Ecto neural progenitor cell (in vitro differentiated cells): ENCODE data around the gene GRIA4.

Source experiments
- DNase-seq: peaks from one replicate; pipeline ENCODE4 v3.0.0-alpha.2; 2018; ENCODE audit warnings: low spot score

GRIA4 gene

GRCh38 chr11:105639527-105639926 lies 29.7 kb downstream of the GRIA4 start:
- no peak for DNase-seq

DNA sequence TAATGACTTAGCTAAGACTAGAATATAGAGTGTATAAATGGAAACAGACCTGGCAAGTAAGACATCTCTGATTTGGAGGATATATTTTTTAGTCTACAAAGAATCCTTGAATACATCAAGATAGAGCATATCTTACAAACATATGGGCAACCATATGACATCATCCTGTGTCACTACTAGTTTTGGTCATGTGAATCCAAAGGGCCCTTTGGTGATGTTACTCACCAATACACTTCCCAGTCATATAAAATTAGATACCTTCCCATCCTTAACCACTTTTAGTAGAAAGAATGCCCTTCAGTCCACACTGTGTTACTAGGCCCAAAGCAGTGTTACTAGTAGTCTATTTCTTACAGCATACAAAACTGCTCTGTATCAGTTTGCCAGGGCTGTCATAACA lies 31.6 kb downstream of the GRIA4 start:
- no peak for DNase-seq

GRCh38 chr11:105642870-105643269 lies 33.0 kb downstream of the GRIA4 start:
- no peak for DNase-seq

DNA sequence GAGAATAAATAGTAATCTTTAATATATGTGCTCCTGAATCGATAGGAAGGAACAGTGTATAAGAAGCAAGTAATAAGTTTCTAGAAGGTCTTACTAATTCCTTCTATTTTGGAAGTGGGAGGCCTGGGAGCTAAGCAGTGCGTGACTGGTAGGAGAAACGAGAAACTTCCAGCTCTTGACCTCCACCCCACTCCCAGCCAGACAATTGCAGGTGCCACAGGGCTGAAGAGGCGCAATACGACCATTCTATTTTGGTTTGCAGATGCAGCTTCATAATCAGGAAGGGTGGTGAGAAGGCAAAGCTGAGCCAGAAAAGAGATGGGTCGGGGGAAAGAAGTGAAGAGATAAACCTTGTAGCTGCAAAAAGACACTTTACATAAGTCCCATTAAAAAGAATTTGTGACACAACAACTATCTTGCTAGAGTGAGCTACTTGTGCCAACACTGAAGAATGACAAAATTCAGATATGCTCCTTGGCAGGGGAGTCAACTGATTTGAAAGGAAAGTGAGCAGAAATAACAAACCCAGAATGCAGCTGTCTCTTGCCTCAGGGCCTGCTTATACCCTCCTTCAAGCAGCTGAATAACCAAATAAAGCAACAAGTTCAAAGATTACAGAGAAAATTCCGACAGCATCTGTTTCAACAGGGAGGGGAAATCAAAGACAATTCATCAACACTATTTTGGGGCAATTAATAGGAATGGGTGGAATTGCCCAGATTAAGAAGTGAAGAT lies 35.1 kb downstream of the GRIA4 start:
- DNase-seq: no peak

DNA sequence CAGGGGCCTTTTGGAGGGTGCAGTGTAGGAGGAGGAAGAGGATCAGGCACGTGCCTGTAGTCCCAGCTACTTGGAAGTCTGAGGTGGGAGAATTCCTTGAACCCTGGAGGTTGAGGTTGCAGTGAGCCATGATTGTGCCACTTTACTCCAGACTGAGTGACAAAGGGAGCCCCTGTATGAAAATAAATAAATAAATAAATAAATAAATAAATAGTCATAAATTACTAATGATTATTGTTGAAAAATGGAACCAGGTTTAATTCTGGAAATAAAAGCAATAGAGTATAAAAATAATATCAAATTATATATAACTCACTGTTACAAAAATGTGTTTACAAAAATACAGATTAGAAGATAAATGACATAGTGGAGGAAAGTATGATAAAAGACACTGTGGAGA lies 37.9 kb downstream of the GRIA4 start:
- no peak for DNase-seq

- no peak for DNase-seq
These were observed 38.9 kb downstream of the GRIA4 start for GRCh38 chr11:105648762-105649161.

GRCh38 chr11:105665281-105665680 lies 55.4 kb downstream of the GRIA4 start:
- no peak for DNase-seq

- no peak for DNase-seq
These were observed 57.6 kb downstream of the GRIA4 start for GRCh38 chr11:105667441-105667840.

GRCh38 chr11:105670811-105671210 lies 60.9 kb downstream of the GRIA4 start:
- DNase-seq: no peak

GRCh38 chr11:105673089-105673488 lies 63.2 kb downstream of the GRIA4 start:
- peak; percentile 62 for DNase-seq

DNA sequence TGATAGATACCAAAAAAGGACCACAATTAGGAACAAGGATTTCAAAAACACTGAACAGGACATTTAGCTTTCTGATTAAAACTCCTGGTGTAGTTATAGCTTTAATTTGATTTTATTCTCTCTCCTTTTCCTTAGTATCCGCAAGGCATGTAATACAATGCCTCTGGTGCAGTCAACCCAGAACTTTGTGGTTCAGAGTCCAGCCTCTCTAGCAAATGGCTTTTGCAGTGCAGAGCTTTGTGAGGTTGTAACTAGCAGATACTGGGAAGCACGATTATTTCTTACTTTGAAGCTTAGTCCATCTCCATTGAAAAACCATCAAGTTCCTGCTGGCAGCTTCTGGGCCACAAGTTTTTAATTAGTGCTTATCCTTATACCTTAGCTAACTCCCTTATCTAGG lies 79.8 kb downstream of the GRIA4 start:
- no peak for DNase-seq

GRCh38 chr11:105690467-105690866 lies 80.6 kb downstream of the GRIA4 start:
- DNase-seq: no peak

DNA sequence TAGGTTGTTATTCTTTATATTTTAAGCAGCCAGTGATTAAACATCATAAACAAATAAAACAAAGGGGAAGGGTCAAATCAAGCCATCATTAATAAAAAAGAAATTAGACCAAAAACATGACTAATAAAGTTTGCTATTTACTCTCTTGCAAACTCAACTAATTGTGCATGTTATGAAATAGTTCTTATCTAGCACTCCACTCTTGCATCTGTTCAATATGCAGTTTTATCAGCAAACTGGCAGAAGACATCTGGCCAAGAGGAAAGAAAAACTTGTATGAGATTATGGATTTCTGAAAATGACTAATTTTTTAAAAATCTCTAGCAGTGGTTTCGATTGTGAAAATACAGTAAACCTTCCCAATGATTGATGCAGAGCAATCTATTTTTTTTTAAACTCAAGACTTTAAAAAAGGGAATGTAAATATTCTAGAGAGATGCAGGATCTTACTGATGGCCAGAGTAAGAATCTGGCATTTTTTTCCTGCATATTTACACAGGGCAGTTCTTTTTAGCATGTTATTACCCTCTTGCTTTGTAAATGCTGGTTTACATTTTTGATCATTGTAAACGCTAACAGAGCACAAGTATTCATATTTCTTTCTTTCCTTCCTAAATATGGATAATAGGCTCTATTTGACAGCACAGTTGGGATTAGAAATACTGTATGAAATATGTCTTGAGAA lies 83.3 kb downstream of the GRIA4 start:
- DNase-seq: no peak

GRCh38 chr11:105696000-105696399 lies 86.1 kb downstream of the GRIA4 start:
- DNase-seq: no peak

DNA sequence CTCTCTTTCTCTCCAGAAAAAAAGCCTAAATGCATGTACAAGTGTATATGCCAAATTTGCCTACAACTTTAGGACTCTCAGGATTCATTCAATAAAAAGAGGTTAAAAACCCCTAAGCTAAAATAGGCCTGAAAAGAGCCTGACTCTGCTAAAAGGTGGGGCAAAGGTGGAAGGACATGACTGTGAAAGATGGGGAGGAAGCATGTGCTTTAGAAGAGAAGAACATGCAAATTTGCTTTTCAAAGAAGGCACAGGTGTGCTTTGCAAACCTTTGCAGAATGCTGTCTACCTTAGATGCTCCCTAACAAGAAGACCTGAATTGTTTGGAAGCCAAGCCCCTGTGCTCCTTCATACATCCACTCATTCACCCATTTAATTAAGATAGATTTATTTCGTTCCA lies 87.4 kb downstream of the GRIA4 start:
- no peak for DNase-seq

DNA sequence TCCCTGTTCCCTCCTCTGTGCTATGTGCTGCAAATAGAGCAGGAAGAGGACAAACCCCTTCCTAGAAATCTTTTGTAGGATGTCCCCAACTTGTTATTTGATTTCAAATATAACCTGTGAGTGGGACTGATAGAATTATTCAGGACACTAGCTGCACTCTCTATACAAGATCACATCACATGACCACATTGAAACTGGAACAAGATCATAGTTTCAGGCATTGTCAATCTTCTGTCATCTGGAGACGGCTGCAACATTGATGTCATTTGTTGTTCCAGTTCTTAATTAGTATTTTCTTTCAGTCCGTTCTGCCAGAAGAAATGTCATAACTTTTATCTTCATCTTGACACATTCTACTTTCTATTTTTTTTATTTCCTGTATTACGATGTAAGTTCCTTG lies 89.3 kb downstream of the GRIA4 start:
- DNase-seq: no peak

DNA sequence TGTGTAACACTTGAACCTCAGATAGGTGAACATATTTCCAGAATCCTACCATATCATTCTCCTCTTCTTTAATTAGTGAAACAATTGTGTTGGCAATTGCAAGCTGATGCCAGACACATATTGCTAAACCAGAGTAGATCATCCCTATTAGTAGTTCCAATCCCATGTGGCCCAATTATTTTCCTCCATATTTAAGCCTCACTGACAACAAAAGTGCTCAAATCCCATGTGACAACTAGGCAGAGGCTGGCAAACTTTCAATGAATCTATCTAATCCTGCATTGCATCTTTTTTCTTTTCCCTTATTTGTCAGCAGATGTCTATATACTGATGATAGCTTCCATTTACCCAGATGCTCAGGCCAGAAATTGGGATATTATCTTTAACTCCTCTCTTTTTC lies 90.4 kb downstream of the GRIA4 start:
- no peak for DNase-seq

GRCh38 chr11:105701098-105701497 lies 91.2 kb downstream of the GRIA4 start:
- no peak for DNase-seq

DNA sequence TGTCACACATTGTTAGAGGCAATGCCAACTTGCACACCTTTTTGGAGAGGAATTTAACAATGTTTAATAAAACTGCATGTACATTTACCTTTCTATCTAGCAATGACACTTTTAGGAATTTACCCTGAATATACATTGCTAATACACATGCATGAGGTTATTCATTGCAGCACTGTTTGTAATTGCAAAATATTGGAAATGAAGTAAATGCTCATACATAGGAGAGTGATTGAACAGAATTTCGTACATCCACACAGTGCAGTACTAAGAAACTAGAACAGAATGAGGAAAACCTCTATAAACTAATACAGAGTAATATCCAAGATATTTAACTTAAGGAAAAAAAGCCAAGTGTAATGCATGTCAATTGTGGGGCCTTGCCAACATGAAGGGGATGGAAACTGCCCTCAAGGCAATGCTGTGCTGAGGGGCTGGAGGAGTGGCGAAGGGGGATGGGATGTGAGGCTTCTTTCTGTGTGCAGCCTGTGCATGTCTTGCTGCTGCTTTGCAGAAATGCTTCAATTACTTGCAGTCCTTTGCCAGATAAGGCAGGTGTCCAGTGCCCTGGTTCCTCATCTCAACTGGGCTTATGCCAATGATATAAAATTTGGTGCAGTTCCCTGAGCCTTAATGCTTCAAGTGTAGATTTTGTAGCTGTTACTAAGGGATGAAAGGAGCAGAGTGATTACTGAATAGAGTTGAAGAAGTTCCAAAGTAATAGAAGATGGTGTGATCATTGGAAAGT lies 96.1 kb downstream of the GRIA4 start:
- DNase-seq: no peak

GRCh38 chr11:105713106-105713505 lies 103.2 kb downstream of the GRIA4 start:
- no peak for DNase-seq

- DNase-seq: no peak
These were observed 103.8 kb downstream of the GRIA4 start for GRCh38 chr11:105713696-105714095.

DNA sequence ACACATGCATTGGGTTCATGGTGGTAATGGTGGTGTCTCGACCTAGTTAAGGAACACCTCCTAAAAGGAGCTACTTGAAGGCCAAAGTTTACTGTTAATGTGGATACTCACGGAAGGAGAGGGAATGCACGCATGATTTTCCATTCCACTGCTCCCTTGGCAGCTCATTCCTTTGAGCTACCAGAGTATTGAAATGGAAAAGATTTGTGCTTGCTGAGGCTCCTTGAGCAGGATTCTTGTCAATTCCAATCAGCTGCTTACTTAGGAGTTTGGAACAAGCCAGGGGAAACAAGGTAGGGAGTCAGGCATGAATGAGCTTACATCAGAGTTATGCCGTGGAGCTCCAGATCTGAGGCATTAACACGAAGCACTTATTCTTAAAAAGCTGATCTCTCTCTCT lies 108.8 kb downstream of the GRIA4 start:
- no peak for DNase-seq
